Limb (tissue), 2 donors: ENCODE measurements around the gene CDCA4.

Experiments
- DNase-seq, 2 donors: peaks; one replicate each; pipeline ENCODE4 v3.0.0-alpha.2; 2016; ENCODE audit errors: extremely low spot score in 2 of 2

The CDCA4 gene

DNA sequence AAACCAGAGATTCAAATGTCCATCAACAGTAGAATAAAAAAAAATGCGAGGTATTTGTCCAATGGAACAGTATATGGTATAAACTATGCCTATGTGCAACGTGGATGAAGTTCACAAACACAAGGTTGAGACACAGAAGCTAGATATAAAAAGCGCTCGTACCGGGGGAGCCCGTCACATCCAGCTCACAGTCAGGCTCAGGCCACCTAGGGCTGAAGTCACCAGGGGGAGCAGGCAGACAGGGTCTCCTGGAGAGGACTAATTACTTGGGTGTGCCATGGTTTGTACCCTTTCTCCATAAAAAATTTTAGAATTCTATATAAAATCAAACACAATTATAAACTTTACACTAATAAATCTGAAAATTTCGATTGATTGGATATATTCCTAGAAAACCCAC lies 56.3 kb downstream of the CDCA4 start:
- no peak for DNase-seq
